Thymus (tissue), 11 donors: Measurements from ENCODE around the gene XXYLT1. TPM values are rescaled to one million over a fixed set of nuclear protein-coding genes. Genes with fewer than 3 reads are reported as not detected.

Source experiments
- DNase-seq, 9 donors: peaks; one replicate each; pipeline ENCODE4 v3.0.0-alpha.2; 2013; ENCODE audit warnings: low spot score in 9 of 9, low read depth in 6 of 9, missing footprints in 1 of 9
- H3K27ac ChIP-seq, 2 donors: one replicate each; pipeline ENCODE4 v1.5.1; 2013; ENCODE audit warnings: control low read depth in 1 of 2, low read depth in 1 of 2, low read length in 1 of 2, mild to moderate bottlenecking in 1 of 2, moderate library complexity in 1 of 2
- H3K27me3 ChIP-seq, 2 donors: one replicate each; pipeline ENCODE4 v1.5.1; 2013; ENCODE audit warnings: low read length in 1 of 2; ENCODE audit not compliant: control insufficient read depth in 2 of 2, insufficient read depth in 1 of 2
- H3K36me3 ChIP-seq, 2 donors: one replicate each; pipeline ENCODE4 v1.5.1; 2013; ENCODE audit warnings: low read length in 1 of 2, mild to moderate bottlenecking in 1 of 2, moderate library complexity in 1 of 2; ENCODE audit not compliant: control insufficient read depth in 2 of 2, insufficient read depth in 2 of 2
- H3K4me1 ChIP-seq, 2 donors: one replicate each; pipeline ENCODE4 v1.5.1; 2013; ENCODE audit warnings: low read length in 2 of 2; ENCODE audit not compliant: control insufficient read depth in 2 of 2, insufficient read depth in 2 of 2
- H3K4me3 ChIP-seq, 2 donors: one replicate each; pipeline ENCODE4 v1.5.1; 2013; ENCODE audit warnings: low read length in 2 of 2, control low read depth in 1 of 2, mild to moderate bottlenecking in 1 of 2
- H3K9me3 ChIP-seq, 2 donors: one replicate each; pipeline ENCODE4 v1.5.1; 2013; ENCODE audit warnings: low read length in 1 of 2, mild to moderate bottlenecking in 1 of 2; ENCODE audit not compliant: control insufficient read depth in 2 of 2, insufficient read depth in 1 of 2
- WGBS: extraction: QIAGEN DNeasy Blood & Tissue Kit; methylation state at CpG from one replicate; pipeline ENCODE4 v1.1.7; 2013; 5-methylcytosine and 5-hydroxymethylcytosine counted together
- polyA plus RNA-seq: library from polyadenylated mRNA; stranded (reverse); fragments of 200-250 nt; gene quantifications from one replicate; pipeline ENCODE4 v1.2.3, GENCODE V29; 2013
- total RNA-seq: library from RNA; stranded (reverse); fragments of 120-200 nt; gene quantifications from one replicate; pipeline ENCODE4 v1.2.4, GENCODE V29; 2013
- donor health status: healthy.

The XXYLT1 gene
- total and polyA plus RNA-seq, 2 donors: 5.8 to 12.3 TPM

DNA sequence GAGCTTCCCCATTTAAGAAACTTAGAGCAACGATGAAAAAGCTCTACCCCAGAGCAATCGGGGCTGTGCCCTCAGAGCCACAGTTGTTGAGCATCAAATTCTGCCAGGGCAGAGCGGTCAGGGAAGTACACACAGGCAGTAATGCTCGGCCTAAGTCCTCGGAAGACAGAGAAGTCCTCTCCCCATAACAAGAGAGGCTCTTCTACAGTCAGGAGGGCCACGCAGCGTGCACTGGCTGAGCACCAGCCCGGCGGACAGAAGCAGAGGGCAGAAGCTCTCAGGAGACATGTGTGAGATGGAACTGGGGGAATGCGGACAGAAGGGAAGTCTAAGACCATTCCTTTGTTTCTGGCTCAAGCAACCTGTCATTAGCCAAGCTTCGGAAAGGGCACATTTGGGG lies 95.9 kb downstream of the XXYLT1 start:
- no peak for DNase-seq
- peaks cover 0 to 31% of the 10 kb centered on the region in 2 donors for H3K4me1 ChIP-seq
- H3K9me3 ChIP-seq: no peaks in the 10 kb centered on the region
- no peak overlapping the region for H3K4me3 ChIP-seq
- H3K27ac ChIP-seq: no peak overlapping the region
- no peaks in the 10 kb centered on the region for H3K27me3 ChIP-seq
- 97% methylated on average over 11 of the region's 11 CpGs for whole genome bisulfite sequencing
- H3K36me3 ChIP-seq: no peaks in the 10 kb centered on the region

GRCh38 chr3:195173657-195174056 lies 97.3 kb downstream of the XXYLT1 start:
- WGBS: 97% methylated on average over 9 of the region's 9 CpGs
- H3K4me1 ChIP-seq: peaks cover 0 to 20% of the 10 kb centered on the region in 2 donors
- no peak for DNase-seq

DNA sequence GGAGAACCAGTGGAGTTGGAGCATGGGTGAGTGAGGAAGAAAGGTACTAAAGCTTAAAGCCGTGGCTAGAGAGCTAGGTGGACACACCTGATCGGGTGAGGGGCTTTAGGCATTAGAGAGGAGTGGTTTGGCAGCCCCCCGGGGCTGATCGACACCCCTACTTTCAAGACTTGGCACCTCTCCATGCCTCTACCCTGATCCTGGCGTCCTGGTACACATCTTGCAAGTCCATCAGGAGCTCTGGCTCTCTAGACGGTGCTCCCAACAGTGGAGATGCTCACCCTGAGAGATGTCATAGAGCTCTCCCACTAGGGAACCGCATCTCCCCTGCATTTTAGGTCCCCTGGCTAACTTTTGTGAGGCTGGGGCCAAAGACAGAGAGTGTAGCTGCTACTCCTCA lies 98.1 kb downstream of the XXYLT1 start:
- H3K27ac ChIP-seq: no peak overlapping the region
- DNase-seq: no peak
- peaks cover 0 to 13% of the 10 kb centered on the region in 2 donors for H3K4me1 ChIP-seq
- WGBS: 97% methylated on average over 7 of the region's 7 CpGs
- H3K9me3 ChIP-seq: no peaks in the 10 kb centered on the region
- H3K27me3 ChIP-seq: no peaks in the 10 kb centered on the region
- no peaks in the 10 kb centered on the region for H3K36me3 ChIP-seq
- no peak overlapping the region for H3K4me3 ChIP-seq

More at GRCh38 chr3:195173657-195174056, 97.3 kb downstream of the XXYLT1 start:
- H3K9me3 ChIP-seq: no peaks in the 10 kb centered on the region
- no peaks in the 10 kb centered on the region for H3K36me3 ChIP-seq
- no peak overlapping the region for H3K27ac ChIP-seq
- no peaks in the 10 kb centered on the region for H3K27me3 ChIP-seq
- H3K4me3 ChIP-seq: no peak overlapping the region

- no peak overlapping the region for H3K27ac ChIP-seq
- DNase-seq: no peak
- no peaks in the 10 kb centered on the region for H3K27me3 ChIP-seq
- 51% methylated on average over 11 of the region's 11 CpGs for WGBS
- no peaks in the 10 kb centered on the region for H3K9me3 ChIP-seq
- H3K4me1 ChIP-seq: peaks cover 0 to 10% of the 10 kb centered on the region in 2 donors
- H3K4me3 ChIP-seq: no peak overlapping the region
- H3K36me3 ChIP-seq: no peaks in the 10 kb centered on the region
Measured at GRCh38 chr3:195172039-195172684, 98.8 kb downstream of the XXYLT1 start.

DNA sequence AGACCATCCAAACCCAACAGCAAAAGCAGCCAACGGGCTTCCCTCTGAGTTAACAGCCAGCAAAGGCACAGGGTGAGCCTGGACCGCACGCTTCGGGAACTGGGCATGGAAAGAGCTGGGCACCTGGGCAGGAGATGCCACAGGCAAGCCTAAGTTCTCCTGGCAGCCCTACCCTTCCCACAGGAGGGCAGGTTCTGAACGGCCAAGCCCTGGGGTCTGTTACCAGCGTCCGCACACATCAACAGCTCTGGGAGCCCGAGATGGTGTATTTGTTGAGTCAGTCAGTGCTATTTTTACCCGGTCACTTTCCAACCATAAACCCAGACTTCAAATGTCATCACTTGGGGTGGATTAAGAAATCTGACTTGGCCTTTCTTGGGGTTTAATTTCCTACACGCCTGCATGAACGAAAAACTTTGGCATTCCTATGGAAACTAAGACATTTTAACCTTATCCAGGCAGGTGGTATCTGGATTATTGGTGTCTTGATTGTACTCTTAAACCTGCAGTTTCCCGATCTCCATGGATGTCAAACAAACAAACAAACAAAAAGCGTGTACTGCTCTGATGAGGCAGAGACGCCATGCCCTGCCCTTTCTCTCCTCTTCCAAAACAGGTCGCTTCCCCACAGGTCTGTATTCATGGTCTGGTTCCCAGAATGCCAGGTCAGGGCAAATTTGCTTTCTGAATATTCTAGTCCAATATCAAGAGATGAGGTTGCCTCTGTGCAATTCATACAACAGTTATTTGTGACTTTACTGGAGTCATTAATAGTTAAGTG lies 99.7 kb downstream of the XXYLT1 start:
- Histone ChIP-seq H3K4me1 (peaks cover 0 to 10% of the 10 kb centered on the region in 2 donors), H3K9me3 (no peaks in the 10 kb centered on the region), H3K36me3 (no peaks in the 10 kb centered on the region), H3K4me3 (no peak overlapping the region), H3K27ac (no peak overlapping the region), H3K27me3 (no peaks in the 10 kb centered on the region)
- WGBS: 97% methylated on average over 15 of the region's 15 CpGs
- no peak for DNase-seq

- no peaks in the 10 kb centered on the region for H3K27me3 ChIP-seq
- H3K9me3 ChIP-seq: no peaks in the 10 kb centered on the region
- no peaks in the 10 kb centered on the region for H3K36me3 ChIP-seq
- H3K4me3 ChIP-seq: no peak overlapping the region
- H3K4me1 ChIP-seq: peaks cover 0 to 10% of the 10 kb centered on the region in 2 donors
- no peak for DNase-seq
- no peak overlapping the region for H3K27ac ChIP-seq
- 93% methylated on average over 5 of the region's 5 CpGs for WGBS
Measured at GRCh38 chr3:195170496-195170895, 100.5 kb downstream of the XXYLT1 start.

DNA sequence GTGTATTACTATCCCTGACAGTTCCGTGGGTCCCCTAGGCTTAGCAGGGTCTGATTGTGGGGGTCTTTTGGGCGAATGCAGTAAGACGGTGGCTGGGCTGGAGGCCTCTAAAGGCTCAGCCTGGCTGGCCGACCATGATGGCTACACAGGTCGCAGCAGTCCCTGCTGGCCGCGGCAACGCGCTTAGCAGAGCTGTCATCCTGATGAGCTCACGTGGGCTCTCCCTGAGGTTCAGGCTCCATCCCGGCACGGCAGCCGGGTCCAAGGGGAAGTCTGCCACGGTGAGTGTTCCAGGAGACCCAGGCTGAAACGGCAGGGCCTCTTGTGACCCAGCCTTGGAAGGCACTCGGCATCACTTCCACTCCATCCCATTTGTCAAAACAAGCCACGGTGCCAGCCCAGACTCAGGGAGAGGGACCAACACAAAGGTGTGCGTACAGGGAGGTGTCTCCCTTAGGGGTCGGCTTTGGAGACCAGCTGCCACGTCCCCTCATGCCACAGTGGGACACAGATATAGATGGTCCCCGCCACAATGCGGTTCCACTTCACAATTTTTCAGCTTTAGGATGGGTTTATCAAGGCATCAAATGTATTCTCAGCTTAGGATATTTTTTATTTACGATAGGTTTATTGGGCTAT lies 101.8 kb downstream of the XXYLT1 start:
- Histone ChIP-seq H3K36me3 (no peaks in the 10 kb centered on the region), H3K4me1 (peaks cover 0 to 10% of the 10 kb centered on the region in 2 donors), H3K9me3 (no peaks in the 10 kb centered on the region), H3K4me3 (no peak overlapping the region), H3K27ac (no peak overlapping the region), H3K27me3 (no peaks in the 10 kb centered on the region)
- DNase-seq: no peak
- 96% methylated on average over 23 of the region's 23 CpGs for WGBS

GRCh38 chr3:195168009-195168762 lies 102.8 kb downstream of the XXYLT1 start:
- Histone ChIP-seq H3K4me1 (peaks cover 0 to 16% of the 10 kb centered on the region in 2 donors), H3K27me3 (no peaks in the 10 kb centered on the region), H3K4me3 (no peak overlapping the region), H3K9me3 (no peaks in the 10 kb centered on the region), H3K36me3 (no peaks in the 10 kb centered on the region), H3K27ac (no peak overlapping the region)
- DNase-seq: no peak
- 98% methylated on average over 6 of the region's 6 CpGs for WGBS
